ENCODE data around the gene CBX7.

Gene CBX7

GRCh38 chr22:39146256-39147101 lies 6.0 kb downstream of the CBX7 start:
- no peak for DNase-seq

- DNase-seq: peak; percentile 83 to 90 (median 88)
Measured at GRCh38 chr22:39144101-39144767, 8.2 kb downstream of the CBX7 start.

DNA sequence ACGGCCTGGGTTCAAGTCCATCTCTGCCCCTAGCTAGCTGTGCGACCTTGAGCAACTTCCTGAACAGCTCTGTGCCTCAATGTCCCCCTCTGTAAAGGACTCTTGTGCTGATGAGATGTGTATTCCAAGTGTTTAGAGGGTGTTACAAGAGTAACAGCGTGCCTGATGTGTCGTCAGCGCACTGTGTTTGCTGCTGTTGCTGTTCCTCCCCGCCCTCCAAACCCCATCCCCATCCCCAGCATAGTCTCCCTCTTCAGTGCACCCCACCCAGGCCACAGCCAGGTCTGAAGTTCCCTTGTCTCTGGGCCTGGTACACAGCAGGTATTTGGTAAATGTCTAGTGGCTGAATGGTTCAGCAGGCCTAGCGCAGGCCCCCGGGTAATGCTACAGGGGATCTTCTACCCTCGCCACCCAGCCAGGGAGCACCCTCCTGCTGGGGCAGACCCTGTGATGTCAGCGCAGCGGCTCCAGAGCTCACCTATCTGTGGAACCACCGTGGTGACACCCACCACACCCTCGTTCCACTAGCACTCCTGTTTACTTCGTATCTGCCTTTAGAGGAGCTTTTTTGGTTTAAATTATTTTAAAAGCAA lies 10.3 kb downstream of the CBX7 start:
- no peak for DNase-seq

- no peak for DNase-seq
Measured at GRCh38 chr22:39139933-39140332, 12.5 kb downstream of the CBX7 start.

DNA sequence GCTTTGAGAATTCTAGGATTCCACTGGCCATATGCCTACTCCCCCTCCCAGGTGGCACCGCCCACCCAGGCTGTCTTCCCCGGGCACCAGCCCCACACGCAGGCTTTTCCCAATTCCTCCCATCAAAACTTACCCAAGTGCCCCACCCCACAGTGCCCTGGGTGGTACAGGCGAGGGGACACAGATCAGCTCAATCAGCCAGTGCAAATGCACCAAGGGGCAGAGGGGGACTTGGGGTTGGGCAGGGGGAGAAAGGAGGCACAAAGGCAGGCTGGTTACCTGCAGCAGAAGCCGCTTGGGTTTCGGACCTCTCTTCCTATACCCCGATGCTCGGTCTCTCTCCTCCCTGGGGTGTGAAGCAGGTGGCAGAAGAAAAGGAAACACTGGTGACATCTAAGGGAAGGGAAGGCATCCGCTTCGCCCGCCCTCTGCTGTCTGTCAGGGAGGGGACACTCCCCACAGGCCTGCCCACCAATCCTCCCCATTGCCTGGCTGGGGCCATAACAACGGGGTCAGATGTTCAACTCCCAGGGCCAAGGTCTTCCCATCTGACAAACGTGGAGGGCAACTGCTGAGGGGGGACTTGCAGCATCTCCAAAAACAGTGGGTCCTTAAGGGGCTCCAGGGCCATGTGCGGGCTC lies 14.0 kb downstream of the CBX7 start:
- no peak for DNase-seq

GRCh38 chr22:39136317-39136716 lies 16.2 kb downstream of the CBX7 start:
- DNase-seq: no peak

DNA sequence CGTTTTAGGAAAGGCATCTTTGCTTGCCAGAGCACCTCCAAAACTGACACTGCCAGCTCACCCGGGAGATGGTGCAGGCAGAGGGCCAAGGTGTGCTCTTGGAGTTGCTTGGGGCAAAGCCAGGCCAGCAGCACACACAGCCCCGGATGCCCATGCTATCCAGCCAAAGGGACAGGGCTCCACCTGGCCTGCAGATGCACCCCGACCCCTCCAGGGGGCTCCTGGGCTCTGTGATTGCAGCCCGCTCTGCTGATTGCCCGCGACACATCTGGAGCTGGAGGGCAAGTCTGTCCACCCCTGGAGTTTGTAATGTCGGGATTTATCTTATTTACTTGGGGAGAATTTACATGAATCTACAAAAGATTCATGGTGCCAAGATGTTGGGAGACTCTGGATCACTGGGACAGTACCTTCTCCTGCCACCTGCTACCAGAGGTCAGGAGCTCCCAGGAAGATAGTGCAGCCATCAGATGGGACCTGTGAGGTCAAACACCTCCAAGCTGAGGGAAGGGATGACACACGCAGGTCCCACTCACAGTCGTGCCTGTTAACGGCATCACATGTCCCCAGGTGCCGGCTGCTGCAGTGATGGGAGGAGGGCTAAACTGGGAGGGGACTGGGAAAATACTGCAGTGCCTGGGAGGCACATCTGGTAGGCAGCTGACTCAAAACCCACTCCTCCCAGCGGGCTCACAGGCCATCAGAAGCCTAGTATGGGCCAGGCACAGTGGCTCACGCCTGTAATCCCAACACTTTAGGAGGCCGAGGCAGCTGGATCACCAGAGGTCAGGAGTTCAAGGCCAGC lies 17.2 kb downstream of the CBX7 start:
- DNase-seq: peak; percentile 44 to 61 (median 50)

DNA sequence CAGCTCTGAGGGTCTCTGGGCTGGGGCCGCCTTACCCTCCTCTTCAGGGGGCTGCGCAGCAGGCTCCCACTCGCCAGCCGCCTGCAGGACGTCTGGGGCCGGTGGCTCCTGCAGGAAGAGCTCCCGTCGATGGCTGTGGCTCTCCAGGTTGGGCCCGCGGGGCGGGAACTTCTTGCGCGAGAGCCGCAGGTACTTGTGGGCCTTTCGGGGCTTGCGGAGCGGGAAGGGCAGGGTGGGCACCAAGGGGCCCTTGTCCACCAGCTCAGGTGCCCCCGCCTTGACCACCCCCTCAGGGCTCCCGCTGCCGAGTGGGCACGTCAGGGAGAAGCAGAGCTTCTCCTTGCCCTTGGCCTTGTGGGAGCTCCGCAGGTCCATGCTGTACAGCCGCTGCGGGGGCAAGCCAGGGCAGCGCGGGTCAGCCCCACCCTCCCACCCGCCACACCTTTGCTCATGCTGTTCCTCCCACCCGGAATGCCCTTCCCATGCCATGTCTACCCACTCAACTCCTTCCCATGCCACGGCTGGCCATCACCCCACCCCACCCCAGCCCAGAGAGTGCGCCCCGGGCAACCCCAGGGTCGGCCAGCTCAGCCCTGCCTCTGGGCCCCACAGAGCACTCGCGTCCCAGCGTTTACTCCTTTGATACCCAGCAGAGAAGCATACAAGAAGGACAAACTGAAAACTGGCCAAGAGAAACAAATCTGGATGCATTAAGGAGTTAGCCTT lies 18.0 kb downstream of the CBX7 start:
- no peak for DNase-seq

DNA sequence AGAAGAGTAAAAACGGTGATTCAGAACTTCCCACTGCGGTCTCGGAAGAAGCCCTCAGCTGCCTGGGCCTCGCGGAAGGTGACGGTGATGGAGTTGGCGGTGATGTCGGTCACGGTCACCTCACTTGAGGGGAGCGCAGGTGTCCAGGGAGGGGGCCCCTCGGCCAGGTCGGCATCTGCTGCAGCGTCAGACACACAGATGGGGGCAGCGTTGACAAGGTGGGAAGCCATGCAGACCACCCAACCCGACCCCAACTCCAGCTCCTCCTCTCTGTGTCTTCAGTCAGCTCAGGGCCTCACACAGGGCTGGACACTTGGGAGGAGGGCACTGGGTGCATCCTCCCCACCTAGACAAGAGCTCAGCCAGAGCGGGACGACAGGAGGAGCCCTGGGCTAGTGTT lies 18.6 kb downstream of the CBX7 start:
- DNase-seq: no peak

DNA sequence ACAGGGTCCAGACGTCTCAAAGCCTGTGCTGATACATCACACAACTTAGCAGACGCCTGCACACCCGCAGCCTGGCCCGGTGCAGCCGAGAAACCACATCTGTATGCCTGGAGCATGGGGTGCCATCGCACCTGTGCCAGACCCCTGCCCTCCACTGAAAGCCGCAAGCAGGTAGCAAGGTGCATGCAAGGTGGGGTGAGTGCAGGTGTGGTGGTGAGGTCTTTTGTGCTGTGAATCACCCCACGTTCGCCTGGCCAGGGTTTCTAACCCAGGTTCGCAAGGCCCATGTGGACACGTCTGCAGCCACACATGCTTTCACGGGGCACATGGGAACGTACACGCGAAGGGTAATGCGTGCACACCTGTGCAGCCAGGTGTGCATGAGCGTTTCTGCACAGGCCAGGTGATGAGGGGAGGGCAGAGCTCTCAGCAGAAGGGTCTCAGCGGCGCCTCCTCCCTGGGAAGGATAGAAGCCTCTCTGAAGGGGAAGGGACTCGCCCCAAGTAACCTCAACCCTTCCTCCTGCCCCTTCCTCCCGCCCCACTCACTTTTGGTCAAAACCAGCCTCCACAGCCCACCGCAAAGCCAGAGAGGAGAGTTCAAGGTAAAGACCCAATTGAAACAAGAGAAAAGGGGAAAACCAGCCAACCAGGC lies 19.5 kb downstream of the CBX7 start:
- no peak for DNase-seq

- no peak for DNase-seq
Measured at GRCh38 chr22:39132281-39132680, 20.2 kb downstream of the CBX7 start.

DNA sequence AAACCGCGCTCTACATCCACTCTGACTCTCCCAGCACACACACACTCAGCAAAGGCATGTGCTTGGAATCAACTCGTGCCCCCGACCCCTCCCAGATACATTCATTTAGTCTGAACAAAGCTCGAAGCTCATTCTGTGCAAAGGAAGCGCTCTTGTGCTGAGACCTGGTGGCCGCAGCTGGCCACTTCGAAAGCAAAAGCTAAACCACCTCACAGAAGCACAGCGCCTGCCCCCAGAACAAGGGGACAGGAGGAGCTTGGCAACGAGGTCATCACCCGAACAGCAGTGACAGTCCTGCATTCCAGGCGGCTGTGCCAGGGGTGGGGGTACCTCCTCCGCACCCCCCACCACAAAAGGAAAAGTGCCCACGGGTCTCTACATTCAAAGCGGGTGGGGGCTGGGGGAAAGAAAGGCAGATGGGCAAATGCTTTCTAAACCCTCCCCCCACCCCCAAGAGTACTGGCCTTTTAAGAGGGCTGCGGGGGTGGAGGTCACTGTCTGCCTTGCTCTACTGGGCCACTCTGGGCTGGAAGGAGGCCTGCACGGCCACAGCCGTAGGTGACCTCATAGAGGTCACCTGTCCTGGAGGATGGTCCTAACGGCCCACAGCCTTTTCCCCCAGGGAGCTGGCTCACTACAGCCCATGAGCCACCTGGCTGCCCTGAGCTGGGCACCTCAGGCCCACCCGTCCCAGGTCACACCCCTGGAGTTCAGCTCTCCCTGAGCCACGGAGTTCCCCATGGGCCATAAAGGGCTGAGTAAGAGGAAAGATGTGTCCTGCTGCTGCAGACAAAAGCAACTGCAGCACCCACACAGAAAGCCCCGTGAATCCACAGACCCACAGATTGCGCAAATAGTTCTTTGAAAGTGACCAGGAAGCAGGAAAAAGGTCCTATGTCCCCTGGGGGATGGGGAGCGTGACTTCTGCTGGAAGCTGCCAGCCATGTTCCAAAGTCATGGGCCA lies 21.3 kb downstream of the CBX7 start:
- peak; percentile 91 to 95 (median 91) for DNase-seq

GRCh38 chr22:39130152-39130704 lies 22.3 kb downstream of the CBX7 start:
- no peak for DNase-seq

- DNase-seq: no peak
Measured at GRCh38 chr22:39129746-39130145, 22.7 kb downstream of the CBX7 start.

- no peak for DNase-seq
Measured at GRCh38 chr22:39129081-39129480, 23.4 kb downstream of the CBX7 start.

GRCh38 chr22:39128508-39128907 lies 24.0 kb downstream of the CBX7 start:
- no peak for DNase-seq

GRCh38 chr22:39125622-39126021 lies 26.9 kb downstream of the CBX7 start:
- no peak for DNase-seq

DNA sequence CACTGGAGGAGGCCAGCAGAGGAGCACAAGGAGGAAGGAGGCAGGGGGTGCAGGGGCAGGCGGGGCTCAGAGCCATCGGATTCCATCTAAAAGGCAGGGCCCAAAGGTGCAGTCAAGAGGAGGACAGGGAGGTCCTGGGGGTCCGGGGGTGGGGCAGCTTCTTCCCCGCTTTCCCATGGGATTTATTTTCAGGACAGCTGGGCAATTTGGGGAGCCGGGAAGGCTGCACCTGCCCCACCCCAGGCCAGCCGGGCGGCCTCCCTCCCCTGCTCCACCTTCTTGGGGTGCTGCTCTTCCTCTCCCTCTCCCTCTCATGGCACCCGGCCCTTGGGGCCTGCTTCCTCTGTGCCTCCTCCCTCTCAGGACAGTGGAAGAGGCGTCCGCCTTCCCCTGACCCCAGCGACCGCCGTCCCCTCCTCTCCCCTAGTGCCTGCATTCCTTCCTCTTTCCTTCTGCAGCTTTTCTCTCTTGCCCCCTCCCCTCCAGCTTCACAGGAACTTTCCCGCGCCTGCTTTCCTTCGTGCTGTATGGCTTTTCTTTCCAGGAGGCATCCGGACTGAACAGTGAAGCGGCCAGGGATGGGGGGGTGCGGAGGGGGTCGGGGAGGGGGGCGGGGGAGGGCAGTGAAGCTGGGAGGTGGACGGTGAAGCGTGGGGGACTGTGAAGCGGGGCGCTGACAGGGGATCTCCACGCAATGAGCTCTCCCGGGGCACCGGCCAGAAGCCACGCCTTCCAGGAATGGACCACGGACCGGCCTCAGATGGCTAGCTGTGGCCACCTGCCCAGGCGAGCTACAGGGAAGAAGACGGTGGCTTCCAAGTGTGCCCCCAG lies 28.5 kb downstream of the CBX7 start:
- DNase-seq: peak in 2 of 3 donors; percentile 16 to 41

All from suppressor macrophage treated with lipopolysaccharide for 1 hour (primary cell).